ENCODE results near the gene TRMT1L.

GRCh38 chr1:185110145-185110544 is 46.6 kb downstream of the TRMT1L start:
- no peak for TF ChIP-seq CTCF (IDR thresholded peaks at IDR 0.05)
- TF ChIP-seq ZFX (IDR thresholded peaks at IDR 0.05; ENCODE audit: borderline replicate concordance) = no peak

Measured in 22Rv1 (cell line).